A549 treated with CORT108297 at 1 μM for 4 hours (cell line): ENCODE data around the gene HABP2. TPM values are rescaled to one million over a fixed set of nuclear protein-coding genes. Genes with fewer than 3 reads are reported as not detected.

ENCODE experiments used
- total RNA-seq: library from RNA; stranded (reverse); fragments of 200-300 nt; extraction: Qiagen RNA extraction; gene quantifications from 5 replicates; pipeline ENCODE4 v1.2.3, GENCODE V29; 2022

HABP2 gene
- 0.07 to 0.15 TPM (median 0.12 TPM) in 5 replicates for total RNA-seq

DNA sequence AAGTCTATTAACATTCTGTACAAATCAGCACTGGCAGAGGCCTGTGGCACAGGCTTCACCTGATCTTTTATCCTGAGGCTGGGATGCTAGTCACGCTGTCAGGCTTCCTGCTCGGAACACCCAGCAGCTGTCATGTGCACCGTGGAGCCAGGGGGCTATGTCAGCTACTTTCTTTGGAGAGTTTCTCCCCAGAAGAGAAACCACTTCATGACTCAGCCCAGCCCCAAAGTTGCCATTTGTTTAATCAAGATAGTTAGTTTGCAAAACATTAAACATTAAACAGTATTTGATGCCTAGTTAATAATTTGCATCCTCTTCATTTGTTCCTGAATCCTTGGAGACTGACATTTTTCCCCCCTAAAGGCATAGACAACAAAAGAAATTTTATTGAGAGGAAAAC lies at the start of gene HABP2:
Gene HABP2 (plus strand): TSS at position 353 of the 400 bp plus-strand sequence. CDS start 69 bp downstream, outside the sequence.

Other genes starting within 250 kb of the HABP2 start
- 0.01 TPM in 1 of 5 replicates, not detected in the others for gene NRAP, start 111.0 kb downstream of the HABP2 start, total RNA-seq
- 29.6 to 42.0 TPM (median 31.8 TPM) in 5 replicates for gene CASP7, start 126.9 kb downstream of the HABP2 start, total RNA-seq
- 0.03 to 0.09 TPM (median 0.07 TPM) in 4 of 5 replicates, not detected in the other for gene PLEKHS1, start 198.6 kb downstream of the HABP2 start, total RNA-seq